HL-60 (cell line): ENCODE data around the gene METTL14.

Source experiments
- CTCF ChIP-seq: IDR thresholded peaks from one replicate; pipeline ENCODE4 v1.5.1; 2011; ENCODE audit warnings: low read length, control low read depth, inconsistent platforms; ENCODE audit not compliant: insufficient read depth
- POLR2AphosphoS5 ChIP-seq: IDR thresholded peaks from 2 replicates; pipeline ENCODE4 v1.6.1; 2012; ENCODE audit warnings: low read depth
- SPI1 ChIP-seq: IDR thresholded peaks from 2 replicates; pipeline ENCODE4 v1.6.1; 2012; ENCODE audit warnings: low read depth, mild to moderate bottlenecking, borderline replicate concordance

DNA sequence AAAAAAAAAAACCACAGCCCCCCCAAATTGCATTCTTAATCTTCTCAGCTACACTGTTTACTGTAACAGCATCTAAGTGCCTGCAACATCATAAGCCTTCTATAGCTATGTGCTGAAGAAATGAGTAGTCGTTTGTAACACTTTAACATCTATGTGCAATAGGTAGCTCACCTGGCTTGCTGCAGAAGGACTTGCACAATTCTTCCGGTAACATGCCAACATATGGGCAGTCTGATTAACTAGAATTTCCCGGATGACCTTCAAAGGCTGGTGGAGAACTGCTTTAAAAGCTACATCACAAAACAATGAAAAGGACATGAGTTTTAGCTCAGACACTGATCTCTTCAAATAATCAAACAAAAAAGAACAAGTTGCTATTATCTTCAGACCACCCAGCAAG is 52.9 kb downstream of the METTL14 start:
- TF ChIP-seq CTCF (no peak), POLR2AphosphoS5 (no peak), SPI1 (no peak)
